Astrocyte of the cerebellum (primary cell): ENCODE measurements around the gene MRPS10.
"Not testable (repeated sequence)": the region's sequence is repeated elsewhere in the genome, so short reads cannot be mapped to it uniquely, and the experiment has no call there.

Experiments used
- DNase-seq: peaks from one replicate; pipeline ENCODE4 v3.0.0-alpha.2; 2011; ENCODE audit warnings: low read depth
- H3K4me3 ChIP-seq: 2 replicates; pipeline ENCODE4 v1.5.1; 2011; ENCODE audit warnings: mild to moderate bottlenecking, low read depth, low read length, moderate library complexity
- in situ Hi-C: cut with HindIII; loops from 2 replicates; pipeline ENCODE4 v1.10.0; 2017; ENCODE audit warnings: low sequenced_read_pairs
- TF ChIP-seq, protein P1 (sequence below): IDR thresholded peaks from 2 replicates; pipeline ENCODE4 v1.5.1; 2012; ENCODE audit warnings: low read length, low read depth, moderate library complexity, mild to moderate bottlenecking; ENCODE audit errors: missing control alignments

The MRPS10 gene

DNA sequence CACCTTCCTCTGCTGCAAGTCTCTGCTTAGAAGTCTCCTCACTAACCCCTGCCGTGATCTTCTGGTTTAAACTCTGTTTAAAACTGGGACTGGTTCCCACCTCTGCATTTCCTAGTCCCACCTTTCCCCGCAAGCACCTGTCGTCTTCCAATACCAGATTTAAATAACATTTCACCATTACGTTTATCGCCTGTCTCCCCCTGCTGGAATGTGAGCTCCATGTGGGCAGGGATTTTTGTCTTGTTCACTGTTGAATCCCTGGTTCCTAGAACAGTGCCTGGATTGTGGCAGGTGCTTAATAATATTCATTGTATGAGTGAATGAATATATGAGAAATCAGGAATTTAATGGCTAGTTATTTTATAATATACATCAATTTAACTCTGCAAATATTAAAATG lies 41.8 kb downstream of the MRPS10 start:
- DNase-seq = no peak
- in situ Hi-C loops = no loop called here
- TF ChIP-seq, protein P1, sequence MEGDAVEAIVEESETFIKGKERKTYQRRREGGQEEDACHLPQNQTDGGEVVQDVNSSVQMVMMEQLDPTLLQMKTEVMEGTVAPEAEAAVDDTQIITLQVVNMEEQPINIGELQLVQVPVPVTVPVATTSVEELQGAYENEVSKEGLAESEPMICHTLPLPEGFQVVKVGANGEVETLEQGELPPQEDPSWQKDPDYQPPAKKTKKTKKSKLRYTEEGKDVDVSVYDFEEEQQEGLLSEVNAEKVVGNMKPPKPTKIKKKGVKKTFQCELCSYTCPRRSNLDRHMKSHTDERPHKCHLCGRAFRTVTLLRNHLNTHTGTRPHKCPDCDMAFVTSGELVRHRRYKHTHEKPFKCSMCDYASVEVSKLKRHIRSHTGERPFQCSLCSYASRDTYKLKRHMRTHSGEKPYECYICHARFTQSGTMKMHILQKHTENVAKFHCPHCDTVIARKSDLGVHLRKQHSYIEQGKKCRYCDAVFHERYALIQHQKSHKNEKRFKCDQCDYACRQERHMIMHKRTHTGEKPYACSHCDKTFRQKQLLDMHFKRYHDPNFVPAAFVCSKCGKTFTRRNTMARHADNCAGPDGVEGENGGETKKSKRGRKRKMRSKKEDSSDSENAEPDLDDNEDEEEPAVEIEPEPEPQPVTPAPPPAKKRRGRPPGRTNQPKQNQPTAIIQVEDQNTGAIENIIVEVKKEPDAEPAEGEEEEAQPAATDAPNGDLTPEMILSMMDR = peak; percentile 34
- H3K4me3 ChIP-seq = no peak overlapping the region

DNA sequence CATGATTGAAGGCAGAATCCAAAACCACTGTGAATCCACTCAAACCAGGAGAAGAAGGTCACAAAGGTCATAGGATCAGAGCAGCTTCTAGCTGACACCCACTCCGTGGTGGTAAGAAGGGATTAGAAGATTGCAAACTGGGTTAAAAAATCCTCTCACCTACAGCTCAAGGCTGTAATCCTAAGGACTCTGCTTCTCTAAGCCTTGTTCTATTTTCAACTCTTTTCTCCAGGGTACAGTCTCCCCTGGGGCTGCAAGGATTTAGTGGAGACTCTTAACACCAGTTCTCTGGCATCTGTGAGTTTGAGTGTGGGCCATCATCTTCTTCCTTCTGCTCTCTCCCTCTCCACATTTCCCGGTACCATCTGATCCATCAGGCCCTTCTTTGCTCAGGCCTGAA lies 44.6 kb downstream of the MRPS10 start, which contains the start of gene GUCA1A:
Gene GUCA1A, plus strand, starts transcription at position 264 of the 400 bp plus-strand sequence. CDS start 250 bp downstream, outside the sequence.
- no peak for DNase-seq
- in situ Hi-C loops = loop anchor here (5.0 kb wide), 1 partner anchor 71 kb away; no protein-coding TSS in a partner anchor
- no peak within 1 kb of the TSS for H3K4me3 ChIP-seq
- TF ChIP-seq, protein P1 = no peak

DNA sequence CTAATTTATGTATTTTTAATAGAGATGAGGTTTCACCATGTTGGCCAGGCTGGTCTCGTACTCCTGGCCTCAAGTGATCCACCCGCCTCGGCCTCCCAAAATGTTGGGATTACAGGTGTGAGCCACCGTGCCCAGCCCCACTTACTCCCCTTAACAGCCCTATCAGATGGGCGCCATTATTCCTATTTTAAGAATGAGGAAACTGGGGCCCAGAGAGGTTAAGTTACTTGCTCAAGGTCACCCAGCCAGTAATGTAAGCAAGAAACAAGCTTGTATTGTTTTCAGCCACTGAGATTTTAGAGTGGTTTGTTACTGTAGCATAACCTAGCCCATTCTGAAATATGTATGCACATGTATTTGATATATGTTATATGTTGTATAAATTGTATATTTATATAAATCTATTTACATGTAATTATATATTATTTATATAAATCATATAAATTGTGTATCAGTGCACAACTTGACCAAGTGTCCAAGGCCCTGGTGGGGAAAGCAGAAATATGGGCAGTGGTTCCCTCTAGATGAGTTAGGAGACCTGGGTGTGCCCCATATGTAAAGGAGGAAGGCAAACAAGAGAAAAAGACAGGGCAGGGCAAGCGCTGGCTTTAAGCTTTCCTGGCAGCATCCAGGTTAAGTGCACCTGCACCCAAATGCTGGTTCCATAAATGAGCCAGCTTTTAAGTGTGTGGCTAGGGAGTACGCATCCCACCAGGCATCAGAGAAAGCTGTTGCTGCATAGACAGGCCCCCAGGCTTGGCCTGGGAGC lies 45.7 kb downstream of the MRPS10 start:
- DNase-seq = no peak
- H3K4me3 ChIP-seq = no peak overlapping the region
- TF ChIP-seq, protein P1 = no peak
- in situ Hi-C loops = loop anchor here (5.0 kb wide), 1 partner anchor 70 kb away; no protein-coding TSS in a partner anchor

DNA sequence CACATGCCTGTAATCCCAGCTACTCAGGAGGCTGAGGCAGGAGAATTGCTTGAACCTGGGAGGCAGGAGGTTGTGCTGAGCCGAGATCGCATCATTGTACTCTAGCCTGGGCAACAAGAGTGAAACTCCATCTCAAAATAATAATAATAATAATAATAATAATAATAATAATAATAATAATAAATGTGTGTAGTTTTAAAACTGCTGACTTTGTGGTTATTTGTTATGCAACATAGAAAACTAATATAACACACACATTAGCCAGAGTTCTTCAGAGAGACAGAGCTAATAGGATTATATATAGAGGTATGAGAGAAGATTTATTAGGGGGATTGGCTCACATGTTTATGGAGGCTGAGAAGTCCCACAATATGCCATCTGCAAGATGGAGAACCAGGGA lies 47.9 kb downstream of the MRPS10 start:
- not testable (repeated sequence) for DNase-seq, H3K4me3 ChIP-seq
- in situ Hi-C loops = loop anchor here (5.0 kb wide), 1 partner anchor 67 kb away; no protein-coding TSS in a partner anchor

DNA sequence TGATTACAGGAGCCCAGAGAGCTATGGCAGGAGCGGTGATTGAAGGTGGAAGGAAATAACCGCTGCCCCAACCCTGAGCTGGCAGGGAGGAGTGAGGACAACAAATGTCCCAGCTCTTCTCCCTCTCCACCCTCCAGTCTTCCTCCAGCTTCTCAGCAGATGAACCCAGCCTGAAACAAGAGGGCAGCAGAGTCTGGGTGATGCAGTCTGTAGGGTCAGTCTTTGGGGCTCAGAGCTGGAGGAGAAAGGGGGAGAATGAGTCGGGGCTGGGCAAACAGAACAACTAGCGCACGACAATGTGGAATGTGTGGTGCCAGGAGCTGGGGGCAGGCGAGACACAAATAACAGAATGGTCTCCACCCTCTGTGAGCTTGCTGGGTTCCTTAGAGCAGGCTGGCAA lies 49.0 kb downstream of the MRPS10 start:
- TF ChIP-seq, protein P1 = no peak
- no peak overlapping the region for H3K4me3 ChIP-seq
- no peak for DNase-seq
- in situ Hi-C loops = no loop called here

DNA sequence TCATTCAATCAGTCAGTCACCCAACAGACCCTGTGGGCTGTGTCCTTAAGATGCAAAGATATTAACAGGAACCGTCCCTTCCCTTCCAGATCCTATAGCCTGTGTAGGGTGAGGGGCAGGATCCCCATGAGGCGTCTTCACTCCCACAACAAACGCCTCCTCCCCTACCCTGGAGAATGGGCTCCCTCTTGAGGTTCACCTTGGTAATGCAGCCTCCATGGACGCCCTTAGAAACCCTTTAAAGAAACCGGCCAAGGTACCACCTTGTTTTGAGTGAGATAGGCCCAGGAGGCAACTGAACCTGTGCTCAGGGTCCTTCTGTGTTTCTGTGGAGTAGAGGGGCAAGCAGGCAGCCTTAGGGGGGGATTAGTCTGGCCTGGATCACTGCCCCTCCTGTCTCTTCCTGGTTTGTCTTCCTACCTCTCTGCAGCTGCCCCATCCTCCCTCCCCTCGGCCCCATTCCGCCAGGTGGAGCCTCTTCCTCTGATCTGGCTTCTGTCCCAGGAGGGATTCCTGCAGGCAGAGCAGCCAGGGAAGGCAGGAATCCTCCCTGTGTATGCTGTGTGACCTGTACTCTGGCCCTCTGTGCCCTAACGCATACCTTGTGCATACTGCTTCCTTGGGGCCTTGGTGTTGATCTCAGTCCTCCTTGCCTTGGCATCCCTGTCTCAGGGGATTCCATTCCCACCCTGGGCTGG lies 51.1 kb downstream of the MRPS10 start:
- TF ChIP-seq, protein P1 = peak; percentile 97
- H3K4me3 ChIP-seq = no peak overlapping the region
- peak; percentile 49 for DNase-seq
- in situ Hi-C loops = no loop called here

DNA sequence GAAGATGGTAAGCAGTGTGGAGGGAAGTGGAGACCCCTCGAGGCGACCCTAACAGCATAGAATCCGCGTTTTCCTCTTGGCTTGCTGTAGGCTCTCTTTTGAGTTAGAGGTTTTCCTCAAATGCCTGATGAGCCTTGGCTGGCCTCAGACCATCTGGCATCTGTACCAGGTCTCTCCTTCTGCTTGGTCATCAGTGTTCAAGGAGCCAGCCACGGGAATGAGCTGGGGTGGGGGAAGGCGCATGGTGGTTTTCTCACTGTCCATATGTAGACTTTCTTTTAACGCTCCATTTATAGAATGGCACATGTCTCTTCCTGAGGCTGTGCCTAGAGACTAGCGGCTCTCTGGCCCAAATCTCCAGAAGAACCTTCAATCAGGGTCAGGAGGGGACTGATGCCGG lies 52.6 kb downstream of the MRPS10 start:
- peak; percentile 35 for DNase-seq
- TF ChIP-seq, protein P1 = no peak
- in situ Hi-C loops = no loop called here
- H3K4me3 ChIP-seq = no peak overlapping the region
